Neural progenitor cell (in vitro differentiated cells): ENCODE results near the gene DHX34. TPM values are rescaled to one million over a fixed set of nuclear protein-coding genes. Genes with fewer than 3 reads are reported as not detected.

Source experiments
- DNase-seq: peaks from one replicate; pipeline ENCODE4 v3.0.0-alpha.2; 2016; ENCODE audit warnings: low spot score
- H2AFZ ChIP-seq: fragments of 200-600 bp; sonication (generic); replicated peaks from 2 replicates; pipeline ENCODE4 v1.6.1; 2016; ENCODE audit warnings: antibody characterized with exemption
- H3F3A ChIP-seq: fragments of 200-600 bp; sonication (generic); 2 replicates; pipeline ENCODE4 v1.6.1; 2016; ENCODE audit warnings: antibody characterized with exemption, low read depth
- H3K27ac ChIP-seq: fragments of 200-600 bp; sonication (generic); 2 replicates; pipeline ENCODE4 v1.5.1; 2016; ENCODE audit warnings: mild to moderate bottlenecking
- H3K27me3 ChIP-seq: fragments of 200-600 bp; sonication (generic); 2 replicates; pipeline ENCODE4 v1.6.1; 2016; ENCODE audit warnings: mild to moderate bottlenecking, moderate library complexity
- H3K36me3 ChIP-seq: fragments of 200-600 bp; sonication (generic); 2 replicates; pipeline ENCODE4 v1.5.1; 2016
- H3K4me1 ChIP-seq: fragments of 200-600 bp; sonication (generic); 2 replicates; pipeline ENCODE4 v1.6.1; 2016; ENCODE audit warnings: mixed run types
- H3K4me2 ChIP-seq: fragments of 200-600 bp; sonication (generic); 2 replicates; pipeline ENCODE4 v1.6.1; 2016
- H3K4me3 ChIP-seq: fragments of 200-600 bp; sonication (generic); 2 replicates; pipeline ENCODE4 v1.5.1; 2016
- H3K79me2 ChIP-seq: fragments of 200-600 bp; sonication (generic); 2 replicates; pipeline ENCODE4 v1.6.1; 2016; ENCODE audit warnings: low read depth
- H3K9ac ChIP-seq: fragments of 200-600 bp; sonication (generic); 2 replicates; pipeline ENCODE4 v1.6.1; 2016
- H3K9me3 ChIP-seq: fragments of 200-600 bp; sonication (generic); 2 replicates; pipeline ENCODE4 v1.5.1; 2016; ENCODE audit warnings: low read depth
- H4K20me1 ChIP-seq: fragments of 200-600 bp; sonication (generic); 2 replicates; pipeline ENCODE4 v1.6.1; 2016; ENCODE audit warnings: low read depth
- H3K27ac Mint-ChIP-seq: 3 replicates; pipeline ENCODE4 v1.8.0; 2021; ENCODE audit warnings: mixed read lengths
- H3K27me3 Mint-ChIP-seq: 2 replicates; pipeline ENCODE4 v1.8.0; 2022; ENCODE audit warnings: low read depth, mild to moderate bottlenecking, inconsistent platforms, moderate library complexity, mixed read lengths; ENCODE audit not compliant: insufficient read depth
- H3K36me3 Mint-ChIP-seq: 3 replicates; pipeline ENCODE4 v1.8.0; 2021; ENCODE audit warnings: mixed read lengths
- H3K4me1 Mint-ChIP-seq: 3 replicates; pipeline ENCODE4 v1.8.0; 2021; ENCODE audit warnings: mixed read lengths
- H3K4me3 Mint-ChIP-seq: 3 replicates; pipeline ENCODE4 v1.8.0; 2021; ENCODE audit warnings: mild to moderate bottlenecking, moderate library complexity, mixed read lengths
- H3K9me3 Mint-ChIP-seq: 3 replicates; pipeline ENCODE4 v1.8.0; 2020; ENCODE audit warnings: mixed read lengths
- EZH2 ChIP-seq: fragments of 200-600 bp; sonication (generic); IDR thresholded peaks from 2 replicates; pipeline ENCODE4 v1.6.1; 2017; ENCODE audit warnings: antibody characterized with exemption, mild to moderate bottlenecking, moderate library complexity
- EZH2phosphoT487 ChIP-seq: fragments of 200-600 bp; sonication (generic); IDR thresholded peaks from 2 replicates; pipeline ENCODE4 v1.6.1; 2017; ENCODE audit warnings: antibody characterized with exemption
- total RNA-seq: library from RNA; depleted of rRNA; stranded (reverse); fragments of >200 nt; gene quantifications from 2 replicates; pipeline ENCODE4 v1.2.3, GENCODE V29; 2015; ENCODE audit warnings: low replicate concordance
- TF ChIP-seq, protein P1 (sequence below): fragments of 200-600 bp; sonication (generic); IDR thresholded peaks from 2 replicates; pipeline ENCODE4 v1.5.1; 2017; ENCODE audit warnings: antibody characterized with exemption, mild to moderate bottlenecking

The DHX34 gene
- total RNA-seq, 1 donor from 2014 or later: 12.3 TPM

DNA sequence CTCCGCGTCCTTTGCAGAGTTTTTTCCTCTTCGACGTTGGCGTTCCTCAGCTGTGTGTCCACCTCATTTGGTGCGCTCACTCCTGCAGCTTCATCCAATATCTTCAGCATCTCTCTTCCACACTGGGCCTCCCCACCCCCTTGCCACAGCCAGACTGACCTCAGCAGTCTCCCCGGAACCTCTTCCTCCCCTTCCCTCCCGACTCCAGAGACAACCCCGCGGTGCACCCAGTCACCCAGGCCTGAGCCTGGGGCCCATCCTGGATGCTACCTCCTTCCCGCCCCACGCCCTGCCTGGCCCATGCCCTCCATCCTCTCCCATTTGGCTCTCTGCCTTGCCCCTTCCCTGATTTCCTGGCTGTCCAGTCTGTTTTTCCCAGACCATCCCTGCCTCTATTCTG is 25.2 kb upstream of the DHX34 start:
- no peak overlapping the region for H3K4me3 Mint-ChIP-seq
- TF ChIP-seq, protein P1, sequence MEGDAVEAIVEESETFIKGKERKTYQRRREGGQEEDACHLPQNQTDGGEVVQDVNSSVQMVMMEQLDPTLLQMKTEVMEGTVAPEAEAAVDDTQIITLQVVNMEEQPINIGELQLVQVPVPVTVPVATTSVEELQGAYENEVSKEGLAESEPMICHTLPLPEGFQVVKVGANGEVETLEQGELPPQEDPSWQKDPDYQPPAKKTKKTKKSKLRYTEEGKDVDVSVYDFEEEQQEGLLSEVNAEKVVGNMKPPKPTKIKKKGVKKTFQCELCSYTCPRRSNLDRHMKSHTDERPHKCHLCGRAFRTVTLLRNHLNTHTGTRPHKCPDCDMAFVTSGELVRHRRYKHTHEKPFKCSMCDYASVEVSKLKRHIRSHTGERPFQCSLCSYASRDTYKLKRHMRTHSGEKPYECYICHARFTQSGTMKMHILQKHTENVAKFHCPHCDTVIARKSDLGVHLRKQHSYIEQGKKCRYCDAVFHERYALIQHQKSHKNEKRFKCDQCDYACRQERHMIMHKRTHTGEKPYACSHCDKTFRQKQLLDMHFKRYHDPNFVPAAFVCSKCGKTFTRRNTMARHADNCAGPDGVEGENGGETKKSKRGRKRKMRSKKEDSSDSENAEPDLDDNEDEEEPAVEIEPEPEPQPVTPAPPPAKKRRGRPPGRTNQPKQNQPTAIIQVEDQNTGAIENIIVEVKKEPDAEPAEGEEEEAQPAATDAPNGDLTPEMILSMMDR: no peak
- TF ChIP-seq EZH2phosphoT487: no peak
- no peak for TF ChIP-seq EZH2
- Histone ChIP-seq H3K79me2 (no peaks in the 10 kb centered on the region), H2AFZ (no peak overlapping the region), H3K27ac (no peak overlapping the region), H3K4me2 (no peak overlapping the region), H3K36me3 (no peaks in the 10 kb centered on the region), H3K4me1 (no peaks in the 10 kb centered on the region), H3K9ac (no peak overlapping the region), H3K27me3 (no peaks in the 10 kb centered on the region), H3K4me3 (no peak overlapping the region), H4K20me1 (no peaks in the 10 kb centered on the region), H3F3A (no peaks in the 10 kb centered on the region), H3K9me3 (no peaks in the 10 kb centered on the region)
- no peaks in the 10 kb centered on the region for H3K4me1 Mint-ChIP-seq
- no peak for DNase-seq
- H3K27me3 Mint-ChIP-seq: peaks cover 9% of the 10 kb centered on the region
- no peaks in the 10 kb centered on the region for H3K36me3 Mint-ChIP-seq
- peaks cover 2% of the 10 kb centered on the region for H3K9me3 Mint-ChIP-seq
- H3K27ac Mint-ChIP-seq: no peak overlapping the region

DNA sequence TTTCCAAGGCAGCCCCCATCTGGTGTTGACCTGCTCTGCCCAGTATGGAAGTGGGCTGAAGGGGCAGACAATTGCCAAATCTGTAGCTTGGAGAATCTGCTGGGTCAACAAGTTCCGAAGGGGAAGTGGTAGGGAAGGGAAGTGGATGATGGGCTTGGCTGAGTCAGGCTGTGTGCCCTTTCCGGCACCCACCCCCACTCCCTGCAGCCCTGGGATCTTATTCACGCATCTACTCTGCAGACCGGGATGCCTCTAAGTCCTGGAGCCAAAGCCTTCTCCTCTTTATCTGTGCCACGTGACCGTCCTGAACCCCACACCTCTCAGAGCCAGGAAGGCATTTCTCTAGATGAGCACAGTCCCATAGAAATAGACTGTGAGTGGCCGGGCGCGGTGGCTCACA is 24.6 kb upstream of the DHX34 start:
- Mint-ChIP-seq H3K27me3 (peaks cover 9% of the 10 kb centered on the region), H3K9me3 (peaks cover 2% of the 10 kb centered on the region), H3K36me3 (no peaks in the 10 kb centered on the region), H3K4me1 (no peaks in the 10 kb centered on the region), H3K4me3 (no peak overlapping the region), H3K27ac (no peak overlapping the region)
- no peaks in the 10 kb centered on the region for H3K79me2 ChIP-seq
- H3K27me3 ChIP-seq: no peaks in the 10 kb centered on the region
- no peaks in the 10 kb centered on the region for H4K20me1 ChIP-seq
- H2AFZ ChIP-seq: no peak overlapping the region
- no peak overlapping the region for H3K4me3 ChIP-seq
- no peak for DNase-seq
- H3K9me3 ChIP-seq: no peaks in the 10 kb centered on the region
- TF ChIP-seq, protein P1: no peak
- no peak for TF ChIP-seq EZH2phosphoT487
- TF ChIP-seq EZH2: no peak
- H3K36me3 ChIP-seq: no peaks in the 10 kb centered on the region
- no peak overlapping the region for H3K4me2 ChIP-seq
- no peak overlapping the region for H3K9ac ChIP-seq
- no peaks in the 10 kb centered on the region for H3K4me1 ChIP-seq
- H3K27ac ChIP-seq: no peak overlapping the region
- H3F3A ChIP-seq: no peaks in the 10 kb centered on the region

DNA sequence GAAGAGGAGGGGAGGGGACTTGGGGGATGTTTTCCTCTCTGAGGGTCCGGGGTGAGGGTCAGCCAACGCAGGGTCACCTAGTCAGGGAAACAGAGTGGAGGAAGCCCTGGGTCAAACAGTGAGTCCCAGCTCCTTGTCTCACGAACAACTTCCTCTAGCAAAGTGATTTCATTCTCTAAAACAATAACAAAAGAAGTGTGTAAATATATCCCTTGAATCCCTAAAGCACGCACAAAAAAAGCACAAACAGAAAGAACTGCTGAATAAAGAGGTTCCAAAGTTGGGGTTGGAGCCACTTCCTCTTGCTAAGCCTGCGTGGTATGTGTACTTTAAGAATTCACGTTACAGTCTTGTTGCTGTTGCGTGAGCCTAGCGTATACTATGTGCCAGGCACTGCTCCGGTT is 18.6 kb upstream of the DHX34 start:
- H3K4me1 Mint-ChIP-seq: no peaks in the 10 kb centered on the region

More for the DNA sequence above, 18.6 kb upstream of the DHX34 start:
- Histone ChIP-seq H3K27me3 (no peaks in the 10 kb centered on the region), H3F3A (no peaks in the 10 kb centered on the region), H3K4me1 (no peaks in the 10 kb centered on the region), H3K4me3 (no peak overlapping the region), H3K36me3 (no peaks in the 10 kb centered on the region), H3K4me2 (no peak overlapping the region), H3K27ac (no peak overlapping the region), H3K9me3 (no peaks in the 10 kb centered on the region), H4K20me1 (no peaks in the 10 kb centered on the region), H3K79me2 (no peaks in the 10 kb centered on the region), H2AFZ (no peak overlapping the region), H3K9ac (no peak overlapping the region)
- DNase-seq: no peak
- no peak overlapping the region for H3K27ac Mint-ChIP-seq
- H3K9me3 Mint-ChIP-seq: no peaks in the 10 kb centered on the region
- no peak for TF ChIP-seq EZH2
- TF ChIP-seq EZH2phosphoT487: no peak
- TF ChIP-seq, protein P1: no peak
- H3K36me3 Mint-ChIP-seq: no peaks in the 10 kb centered on the region
- peaks cover 11% of the 10 kb centered on the region for H3K27me3 Mint-ChIP-seq
- H3K4me3 Mint-ChIP-seq: no peak overlapping the region
